Liver (tissue), 9 donors: ENCODE results near the gene DNM3. TPM values are rescaled to one million over a fixed set of nuclear protein-coding genes. Genes with fewer than 3 reads are reported as not detected.

Experiments
- DNase-seq: peaks from one replicate; pipeline ENCODE4 v3.0.0-alpha.2; 2017; ENCODE audit warnings: low spot score
- H3K27ac ChIP-seq, 2 donors: one replicate each; pipeline ENCODE4 v1.7.0; 2013; ENCODE audit warnings: inconsistent platforms in 2 of 2, low read length in 2 of 2, control low read depth in 1 of 2, low read depth in 1 of 2, mild to moderate bottlenecking in 1 of 2
- H3K27me3 ChIP-seq, 4 donors: one replicate each; pipeline versions ENCODE4 v1.6.1 to v1.7.0; 2013; ENCODE audit warnings: low read length in 3 of 4, inconsistent platforms in 1 of 4, mild to moderate bottlenecking in 1 of 4, moderate library complexity in 1 of 4; ENCODE audit not compliant: control insufficient read depth in 4 of 4, insufficient read depth in 4 of 4
- H3K36me3 ChIP-seq, 4 donors: one replicate each; pipeline versions ENCODE4 v1.6.1 to v1.7.0; 2013; ENCODE audit warnings: low read length in 3 of 4, mild to moderate bottlenecking in 3 of 4, low read depth in 1 of 4, moderate library complexity in 1 of 4; ENCODE audit not compliant: control insufficient read depth in 4 of 4, insufficient read depth in 3 of 4
- H3K4me1 ChIP-seq, 4 donors: one replicate each; pipeline versions ENCODE4 v1.6.1 to v1.7.0; 2013; ENCODE audit warnings: low read length in 3 of 4, mild to moderate bottlenecking in 3 of 4, moderate library complexity in 1 of 4; ENCODE audit not compliant: control insufficient read depth in 4 of 4, insufficient read depth in 4 of 4
- H3K4me3 ChIP-seq, 3 donors: one replicate each; pipeline versions ENCODE4 v1.6.1 to v1.7.0; 2013; ENCODE audit warnings: low read length in 3 of 3, control low read depth in 1 of 3, low read depth in 1 of 3, mild to moderate bottlenecking in 1 of 3
- H3K9ac ChIP-seq, 2 donors: one replicate each; pipeline ENCODE4 v1.7.0; 2013; ENCODE audit warnings: low read length in 2 of 2, mild to moderate bottlenecking in 2 of 2, moderate library complexity in 2 of 2, control low read depth in 1 of 2, low read depth in 1 of 2
- H3K9me3 ChIP-seq, 4 donors: one replicate each; pipeline versions ENCODE4 v1.6.1 to v1.7.0; 2013; ENCODE audit warnings: low read length in 3 of 4; ENCODE audit not compliant: control insufficient read depth in 4 of 4
- EGR1 ChIP-seq, 2 donors: IDR thresholded peaks; 2 replicates each; pipeline ENCODE4 v1.6.1; 2016 to 2018; ENCODE audit warnings: antibody characterized with exemption in 2 of 2, low read depth in 2 of 2
- FOXA1 ChIP-seq: IDR thresholded peaks from 2 replicates; pipeline ENCODE4 v1.6.1; 2016; ENCODE audit warnings: antibody characterized with exemption
- FOXA2 ChIP-seq: IDR thresholded peaks from 2 replicates; pipeline ENCODE4 v1.6.1; 2016; ENCODE audit warnings: antibody characterized with exemption
- GABPA ChIP-seq, 2 donors: IDR thresholded peaks in 1 of 2; conservative IDR thresholded peaks in 1 of 2; 2 replicates each; pipeline ENCODE4 v1.6.1; 2016; ENCODE audit warnings: antibody characterized with exemption in 2 of 2, mild to moderate bottlenecking in 1 of 2, moderate library complexity in 1 of 2
- HNF4A ChIP-seq, 2 donors: conservative IDR thresholded peaks; 2 replicates each; pipeline ENCODE4 v1.6.1; 2016; ENCODE audit warnings: antibody characterized with exemption in 2 of 2, mild to moderate bottlenecking in 2 of 2
- HNF4G ChIP-seq: IDR thresholded peaks from 2 replicates; pipeline ENCODE4 v1.6.1; 2016; ENCODE audit warnings: antibody characterized with exemption
- JUND ChIP-seq, 2 donors: IDR thresholded peaks; 2 replicates each; pipeline ENCODE4 v1.6.1; 2016; ENCODE audit warnings: antibody characterized with exemption in 2 of 2
- NR2F2 ChIP-seq: IDR thresholded peaks from 2 replicates; pipeline ENCODE4 v1.6.1; 2016; ENCODE audit warnings: antibody characterized with exemption
- RAD21 ChIP-seq, 2 donors: IDR thresholded peaks; 2 replicates each; pipeline ENCODE4 v1.6.1; 2016; ENCODE audit warnings: antibody characterized with exemption in 2 of 2, mild to moderate bottlenecking in 2 of 2
- RXRA ChIP-seq, 2 donors: IDR thresholded peaks; 2 replicates each; pipeline ENCODE4 v1.6.1; 2017 to 2018; ENCODE audit warnings: antibody characterized with exemption in 2 of 2, mild to moderate bottlenecking in 1 of 2
- SP1 ChIP-seq: IDR thresholded peaks from 2 replicates; pipeline ENCODE4 v1.6.1; 2018; ENCODE audit warnings: antibody characterized with exemption, mild to moderate bottlenecking
- TAF1 ChIP-seq: conservative IDR thresholded peaks from 2 replicates; pipeline ENCODE4 v1.6.1; 2016; ENCODE audit warnings: antibody characterized with exemption, mild to moderate bottlenecking
- YY1 ChIP-seq: IDR thresholded peaks from 2 replicates; pipeline ENCODE4 v1.6.1; 2016; ENCODE audit warnings: antibody characterized with exemption, mild to moderate bottlenecking
- WGBS: extraction: QIAGEN DNeasy Blood & Tissue Kit; methylation state at CpG from one replicate; pipeline ENCODE4 v1.1.7; 2013; 5-methylcytosine and 5-hydroxymethylcytosine counted together
- polyA plus RNA-seq, 2 donors: library from polyadenylated mRNA; stranded (reverse) in 1 of 2; unstranded in 1 of 2; fragments of 200-250 nt in 1 of 2; fragments of >200 nt in 1 of 2; fragmentation: Nextera tagmentation in 1 of 2; extraction: Ambion mirVana in 1 of 2; gene quantifications; one replicate each; pipeline versions ENCODE4 v1.2.1 to v1.2.3, GENCODE V29; 2013 to 2015
- total RNA-seq, 2 donors: library from RNA; depleted of rRNA; stranded (reverse); fragments of >200 nt; gene quantifications; one replicate each; pipeline ENCODE4 v1.2.3, GENCODE V29; 2014
- TF ChIP-seq, protein P1 (sequence below): IDR thresholded peaks from 2 replicates; pipeline ENCODE4 v1.6.1; 2016; ENCODE audit warnings: antibody characterized with exemption, mild to moderate bottlenecking
- TF ChIP-seq, protein P2 (sequence below): IDR thresholded peaks from 2 replicates; pipeline ENCODE4 v1.6.1; 2016; ENCODE audit warnings: antibody characterized with exemption
- TF ChIP-seq, protein P3 (sequence below): IDR thresholded peaks from 2 replicates; pipeline ENCODE4 v1.6.1; 2016; ENCODE audit warnings: antibody characterized with exemption
- TF ChIP-seq, protein P4 (sequence below): IDR thresholded peaks from 2 replicates; pipeline ENCODE4 v1.6.1; 2016; ENCODE audit warnings: antibody characterized with exemption
- donor health status: healthy.
- donor health status: healthy.
- donor health status: healthy.
- donor health status: healthy.
- donor health status: healthy.

DNM3 gene
- total and polyA plus RNA-seq, 4 donors: 0.08 to 3.2 (median 1.0) TPM

DNA sequence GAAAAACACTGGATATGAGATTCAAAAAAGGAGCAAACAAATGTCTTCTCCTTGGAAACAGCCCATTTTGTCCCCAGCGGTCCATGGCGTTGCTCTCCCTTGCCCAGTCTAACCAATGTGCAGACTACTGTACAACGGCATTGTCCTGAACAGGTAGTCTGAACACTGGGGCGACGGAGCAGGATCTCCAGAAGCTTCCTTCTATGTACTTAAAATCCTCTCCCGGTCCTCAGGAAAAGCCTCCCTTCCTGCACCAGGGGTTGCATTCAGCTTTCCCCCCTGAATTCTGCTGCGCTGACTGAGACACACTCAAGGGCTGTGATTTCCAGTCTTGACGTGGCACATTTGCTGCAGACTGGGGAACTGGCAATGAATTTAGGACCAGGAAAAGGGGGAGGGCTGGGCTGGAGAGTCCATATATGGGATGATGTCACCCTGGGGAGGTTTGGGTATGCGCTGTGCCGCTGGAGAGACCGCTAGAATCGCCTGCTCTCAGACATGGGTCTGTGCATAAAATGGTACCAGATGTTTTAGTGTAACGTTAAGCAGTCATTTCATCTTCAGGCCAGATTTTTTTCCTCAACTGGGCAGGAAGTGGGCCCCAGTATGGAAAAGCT, 303.3 kb downstream of the DNM3 start:
- no peak for DNase-seq
- 78% methylated on average over 13 of the region's 13 CpGs for WGBS
- Histone ChIP-seq H3K4me3 (peak overlapping the region; percentile 1 to 36 (median 27)), H3K27ac (peak overlapping the region; percentile 24 to 58), H3K36me3 (no peaks in the 10 kb centered on the region), H3K4me1 (no peaks in the 10 kb centered on the region), H3K27me3 (no peaks in the 10 kb centered on the region), H3K9me3 (no peaks in the 10 kb centered on the region), H3K9ac (peak overlapping the region in 1 of 2 donors; percentile 40)
- TF ChIP-seq FOXA1: no peak
- TF ChIP-seq RAD21 (IDR thresholded peaks at IDR 0.05): peak in 1 of 2 donors; percentile 24
- TF ChIP-seq TAF1: peak; percentile 68

DNA sequence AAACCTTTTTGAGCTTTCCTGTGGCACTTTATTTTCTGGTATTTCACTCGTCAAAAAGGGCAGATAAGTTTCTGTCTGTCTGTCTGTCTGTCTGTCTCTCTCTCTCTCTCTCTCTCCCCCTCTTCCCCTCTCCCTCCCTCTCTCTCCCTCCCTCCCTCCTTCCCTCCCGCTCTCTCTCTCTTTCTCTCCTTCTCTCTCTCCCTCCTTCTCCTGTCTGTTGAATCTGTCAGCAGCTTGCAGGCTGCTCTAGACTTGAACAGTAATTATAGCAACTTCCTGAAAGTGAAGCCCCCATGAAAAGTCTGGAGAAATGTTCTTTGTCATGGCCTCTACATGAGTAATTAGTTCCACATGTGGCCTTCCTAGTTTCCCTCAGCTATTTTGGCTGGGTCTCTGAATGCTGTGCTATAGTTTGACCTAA, 303.9 kb downstream of the DNM3 start:
- no peaks in the 10 kb centered on the region for H3K36me3 ChIP-seq
- peak overlapping the region in 1 of 2 donors; percentile 20 for H3K9ac ChIP-seq
- no peaks in the 10 kb centered on the region for H3K27me3 ChIP-seq
- no peaks in the 10 kb centered on the region for H3K9me3 ChIP-seq
- no peak overlapping the region for H3K4me3 ChIP-seq
- H3K4me1 ChIP-seq: no peaks in the 10 kb centered on the region
- TF ChIP-seq, protein P1, sequence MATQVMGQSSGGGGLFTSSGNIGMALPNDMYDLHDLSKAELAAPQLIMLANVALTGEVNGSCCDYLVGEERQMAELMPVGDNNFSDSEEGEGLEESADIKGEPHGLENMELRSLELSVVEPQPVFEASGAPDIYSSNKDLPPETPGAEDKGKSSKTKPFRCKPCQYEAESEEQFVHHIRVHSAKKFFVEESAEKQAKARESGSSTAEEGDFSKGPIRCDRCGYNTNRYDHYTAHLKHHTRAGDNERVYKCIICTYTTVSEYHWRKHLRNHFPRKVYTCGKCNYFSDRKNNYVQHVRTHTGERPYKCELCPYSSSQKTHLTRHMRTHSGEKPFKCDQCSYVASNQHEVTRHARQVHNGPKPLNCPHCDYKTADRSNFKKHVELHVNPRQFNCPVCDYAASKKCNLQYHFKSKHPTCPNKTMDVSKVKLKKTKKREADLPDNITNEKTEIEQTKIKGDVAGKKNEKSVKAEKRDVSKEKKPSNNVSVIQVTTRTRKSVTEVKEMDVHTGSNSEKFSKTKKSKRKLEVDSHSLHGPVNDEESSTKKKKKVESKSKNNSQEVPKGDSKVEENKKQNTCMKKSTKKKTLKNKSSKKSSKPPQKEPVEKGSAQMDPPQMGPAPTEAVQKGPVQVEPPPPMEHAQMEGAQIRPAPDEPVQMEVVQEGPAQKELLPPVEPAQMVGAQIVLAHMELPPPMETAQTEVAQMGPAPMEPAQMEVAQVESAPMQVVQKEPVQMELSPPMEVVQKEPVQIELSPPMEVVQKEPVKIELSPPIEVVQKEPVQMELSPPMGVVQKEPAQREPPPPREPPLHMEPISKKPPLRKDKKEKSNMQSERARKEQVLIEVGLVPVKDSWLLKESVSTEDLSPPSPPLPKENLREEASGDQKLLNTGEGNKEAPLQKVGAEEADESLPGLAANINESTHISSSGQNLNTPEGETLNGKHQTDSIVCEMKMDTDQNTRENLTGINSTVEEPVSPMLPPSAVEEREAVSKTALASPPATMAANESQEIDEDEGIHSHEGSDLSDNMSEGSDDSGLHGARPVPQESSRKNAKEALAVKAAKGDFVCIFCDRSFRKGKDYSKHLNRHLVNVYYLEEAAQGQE: no peak
- no peak for DNase-seq
- WGBS: 71% methylated on average over 2 of the region's 2 CpGs
- peak overlapping the region; percentile 24 to 58 for H3K27ac ChIP-seq

DNA sequence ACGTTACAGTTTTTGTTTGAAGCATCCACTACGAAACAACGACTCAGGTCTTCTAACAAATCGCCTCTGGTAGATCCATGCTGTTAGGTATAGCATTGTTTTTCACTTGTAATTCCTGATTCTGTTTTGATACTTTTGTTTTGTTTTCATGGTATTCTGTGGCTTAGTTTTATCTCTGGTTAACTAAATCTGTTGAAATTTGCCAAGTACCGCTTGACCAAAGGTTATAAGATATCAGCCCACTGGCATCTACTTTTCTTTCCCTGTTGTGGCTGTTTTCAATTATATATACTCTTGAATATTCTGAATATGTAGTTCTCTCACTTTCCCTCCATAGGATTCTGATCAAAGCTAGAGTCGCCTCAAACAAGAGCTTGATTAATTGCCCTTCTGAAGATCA, 304.4 kb downstream of the DNM3 start:
- 68% methylated on average over 6 of the region's 6 CpGs for WGBS
- no peak for DNase-seq
- Histone ChIP-seq H3K9me3 (no peaks in the 10 kb centered on the region), H3K9ac (no peak overlapping the region), H3K4me1 (no peaks in the 10 kb centered on the region), H3K27me3 (no peaks in the 10 kb centered on the region), H3K4me3 (no peak overlapping the region), H3K27ac (peak overlapping the region; percentile 24 to 58), H3K36me3 (no peaks in the 10 kb centered on the region)
- TF ChIP-seq SP1: no peak
- no peak for TF ChIP-seq FOXA2
- TF ChIP-seq YY1: no peak
- TF ChIP-seq, protein P2, sequence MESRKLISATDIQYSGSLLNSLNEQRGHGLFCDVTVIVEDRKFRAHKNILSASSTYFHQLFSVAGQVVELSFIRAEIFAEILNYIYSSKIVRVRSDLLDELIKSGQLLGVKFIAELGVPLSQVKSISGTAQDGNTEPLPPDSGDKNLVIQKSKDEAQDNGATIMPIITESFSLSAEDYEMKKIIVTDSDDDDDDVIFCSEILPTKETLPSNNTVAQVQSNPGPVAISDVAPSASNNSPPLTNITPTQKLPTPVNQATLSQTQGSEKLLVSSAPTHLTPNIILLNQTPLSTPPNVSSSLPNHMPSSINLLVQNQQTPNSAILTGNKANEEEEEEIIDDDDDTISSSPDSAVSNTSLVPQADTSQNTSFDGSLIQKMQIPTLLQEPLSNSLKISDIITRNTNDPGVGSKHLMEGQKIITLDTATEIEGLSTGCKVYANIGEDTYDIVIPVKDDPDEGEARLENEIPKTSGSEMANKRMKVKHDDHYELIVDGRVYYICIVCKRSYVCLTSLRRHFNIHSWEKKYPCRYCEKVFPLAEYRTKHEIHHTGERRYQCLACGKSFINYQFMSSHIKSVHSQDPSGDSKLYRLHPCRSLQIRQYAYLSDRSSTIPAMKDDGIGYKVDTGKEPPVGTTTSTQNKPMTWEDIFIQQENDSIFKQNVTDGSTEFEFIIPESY: no peak
- TF ChIP-seq FOXA1: no peak
- TF ChIP-seq RAD21 (IDR thresholded peaks at IDR 0.05): no peak
- TF ChIP-seq RXRA (IDR thresholded peaks at IDR 0.05): no peak
- TF ChIP-seq HNF4A (conservative IDR thresholded peaks at IDR 0.05): no peak
- TF ChIP-seq JUND (IDR thresholded peaks at IDR 0.05): no peak
- TF ChIP-seq EGR1 (IDR thresholded peaks at IDR 0.05; ENCODE audit: low read depth in 2 of 2): no peak
- TF ChIP-seq, protein P3, sequence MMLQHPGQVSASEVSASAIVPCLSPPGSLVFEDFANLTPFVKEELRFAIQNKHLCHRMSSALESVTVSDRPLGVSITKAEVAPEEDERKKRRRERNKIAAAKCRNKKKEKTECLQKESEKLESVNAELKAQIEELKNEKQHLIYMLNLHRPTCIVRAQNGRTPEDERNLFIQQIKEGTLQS: no peak
- TF ChIP-seq, protein P1: no peak
- TF ChIP-seq, protein P4, sequence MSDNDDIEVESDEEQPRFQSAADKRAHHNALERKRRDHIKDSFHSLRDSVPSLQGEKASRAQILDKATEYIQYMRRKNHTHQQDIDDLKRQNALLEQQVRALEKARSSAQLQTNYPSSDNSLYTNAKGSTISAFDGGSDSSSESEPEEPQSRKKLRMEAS: no peak
- no peak for TF ChIP-seq HNF4G
- TF ChIP-seq GABPA (IDR thresholded peaks at IDR 0.05 in 1 of 2, conservative IDR thresholded peaks at IDR 0.05 in 1 of 2): no peak
- TF ChIP-seq NR2F2: no peak
